Trophoblast cell (in vitro differentiated cells and primary cell): Measurements from ENCODE around the gene PKDREJ.

Experiments
- DNase-seq, 2 donors: peaks; one replicate each; pipeline ENCODE4 v3.0.0-alpha.2; 2016
- H2AFZ ChIP-seq: 2 replicates; pipeline ENCODE4 v1.6.1; 2013; ENCODE audit warnings: low read length, moderate library complexity, mild to moderate bottlenecking; ENCODE audit not compliant: insufficient read depth, poor library complexity
- H2AK5ac ChIP-seq: 2 replicates; pipeline ENCODE4 v1.6.1; 2013; ENCODE audit warnings: mild to moderate bottlenecking, low read length
- H2BK120ac ChIP-seq: 2 replicates; pipeline ENCODE4 v1.6.1; 2013; ENCODE audit warnings: low read length, mild to moderate bottlenecking, moderate library complexity; ENCODE audit not compliant: insufficient read depth, poor library complexity
- H2BK12ac ChIP-seq: 2 replicates; pipeline ENCODE4 v1.6.1; 2013; ENCODE audit warnings: mild to moderate bottlenecking, low read length, moderate library complexity
- H2BK5ac ChIP-seq: 2 replicates; pipeline ENCODE4 v1.6.1; 2013; ENCODE audit warnings: low read length, low read depth, moderate library complexity, mild to moderate bottlenecking; ENCODE audit not compliant: poor library complexity
- H3K14ac ChIP-seq: 2 replicates; pipeline ENCODE4 v1.6.1; 2013; ENCODE audit warnings: mild to moderate bottlenecking, low read length
- H3K18ac ChIP-seq: 2 replicates; pipeline ENCODE4 v1.6.1; 2013; ENCODE audit warnings: mild to moderate bottlenecking, low read length
- H3K23ac ChIP-seq: 2 replicates; pipeline ENCODE4 v1.6.1; 2013; ENCODE audit warnings: low read length
- H3K27ac ChIP-seq: 2 replicates; pipeline ENCODE4 v1.5.1; 2013; ENCODE audit warnings: low read depth, mild to moderate bottlenecking, inconsistent platforms, low read length, moderate library complexity
- H3K27me3 ChIP-seq: 2 replicates; pipeline ENCODE4 v1.6.1; 2013; ENCODE audit warnings: inconsistent platforms, mild to moderate bottlenecking, low read length, moderate library complexity; ENCODE audit not compliant: insufficient read depth
- H3K36me3 ChIP-seq, 2 experiments: 1 replicate in 1 of 2; 2 replicates in 1 of 2; pipeline ENCODE4 v1.6.1; 2013; ENCODE audit warnings: low read length in 2 of 2, mild to moderate bottlenecking in 2 of 2, moderate library complexity in 1 of 2; ENCODE audit not compliant: insufficient read depth in 2 of 2, control insufficient read depth in 1 of 2
- H3K4ac ChIP-seq: 2 replicates; pipeline ENCODE4 v1.6.1; 2013; ENCODE audit warnings: low read depth, mild to moderate bottlenecking, low read length, moderate library complexity
- H3K4me1 ChIP-seq, 2 experiments: 1 replicate in 1 of 2; 2 replicates in 1 of 2; pipeline ENCODE4 v1.6.1; 2013; ENCODE audit warnings: low read length in 2 of 2, mild to moderate bottlenecking in 2 of 2, moderate library complexity in 1 of 2; ENCODE audit not compliant: insufficient read depth in 2 of 2, control insufficient read depth in 1 of 2
- H3K4me2 ChIP-seq: 2 replicates; pipeline ENCODE4 v1.6.1; 2013; ENCODE audit warnings: inconsistent platforms, mild to moderate bottlenecking, low read length, moderate library complexity
- H3K4me3 ChIP-seq: 2 replicates; pipeline ENCODE4 v1.5.1; 2013; ENCODE audit warnings: mild to moderate bottlenecking, low read depth, low read length, inconsistent platforms
- H3K79me1 ChIP-seq: one replicate; pipeline ENCODE4 v1.6.1; 2013; ENCODE audit warnings: low read length
- H3K79me2 ChIP-seq: 2 replicates; pipeline ENCODE4 v1.6.1; 2013; ENCODE audit warnings: low read length, mild to moderate bottlenecking; ENCODE audit not compliant: control insufficient read depth, insufficient read depth, poor library complexity
- H3K9ac ChIP-seq: 2 replicates; pipeline ENCODE4 v1.6.1; 2013; ENCODE audit warnings: mild to moderate bottlenecking, low read length
- H3K9me3 ChIP-seq: 2 replicates; pipeline ENCODE4 v1.6.1; 2013; ENCODE audit warnings: low read depth, mild to moderate bottlenecking, control low read depth, inconsistent platforms, low read length; ENCODE audit not compliant: insufficient read depth
- H4K12ac ChIP-seq: 2 replicates; pipeline ENCODE4 v1.6.1; 2013; ENCODE audit warnings: low read depth, mild to moderate bottlenecking, low read length, moderate library complexity
- H4K8ac ChIP-seq: 2 replicates; pipeline ENCODE4 v1.6.1; 2013; ENCODE audit warnings: low read depth, mild to moderate bottlenecking, low read length, moderate library complexity
- H4K91ac ChIP-seq: one replicate; pipeline ENCODE4 v1.6.1; 2013; ENCODE audit warnings: low read depth, mild to moderate bottlenecking, low read length, moderate library complexity
- WGBS: extraction: QIAGEN DNeasy Blood & Tissue Kit; methylation state at CpG from one replicate; pipeline ENCODE4 v1.1.7; 2013; ENCODE audit warnings: missing lambda C conversion rate; ENCODE audit not compliant: insufficient read length, insufficient coverage; ENCODE audit errors: extremely low coverage; 5-methylcytosine and 5-hydroxymethylcytosine counted together

PKDREJ gene

GRCh38 chr22:46290121-46290842 lies 27.1 kb upstream of the PKDREJ start:
- no peak for DNase-seq
- Histone ChIP-seq H3K18ac (no peak overlapping the region), H3K27ac (no peak overlapping the region), H3K79me1 (no peaks in the 10 kb centered on the region), H3K9me3 (peaks cover 1% of the 10 kb centered on the region), H3K4me3 (no peak overlapping the region), H2BK5ac (no peak overlapping the region), H4K91ac (no peak overlapping the region), H3K23ac (no peak overlapping the region), H3K9ac (no peak overlapping the region), H3K4ac (no peak overlapping the region), H3K79me2 (no peaks in the 10 kb centered on the region), H4K12ac (no peak overlapping the region), H3K4me2 (no peak overlapping the region), H3K4me1 (no peaks in the 10 kb centered on the region), H3K14ac (no peak overlapping the region), H4K8ac (no peak overlapping the region), H2BK120ac (no peak overlapping the region), H2AFZ (no peak overlapping the region), H3K27me3 (no peaks in the 10 kb centered on the region), H3K36me3 (peaks cover 24 to 39% of the 10 kb centered on the region in 2 experiments), H2BK12ac (no peak overlapping the region), H2AK5ac (no peak overlapping the region)
- WGBS: no CpG with 5 or more reads among the region's 17 CpGs

- no peak overlapping the region for H2AFZ ChIP-seq
- no peaks in the 10 kb centered on the region for H3K79me2 ChIP-seq
- H3K4me3 ChIP-seq: no peak overlapping the region
- no peak overlapping the region for H3K4ac ChIP-seq
- no peaks in the 10 kb centered on the region for H3K4me1 ChIP-seq
- no peaks in the 10 kb centered on the region for H3K27me3 ChIP-seq
- no peak overlapping the region for H3K18ac ChIP-seq
- no peak overlapping the region for H3K14ac ChIP-seq
- H3K9me3 ChIP-seq: no peaks in the 10 kb centered on the region
- DNase-seq: no peak
- H4K8ac ChIP-seq: no peak overlapping the region
- H2BK12ac ChIP-seq: no peak overlapping the region
- H3K4me2 ChIP-seq: no peak overlapping the region
- H4K91ac ChIP-seq: no peak overlapping the region
- H3K79me1 ChIP-seq: no peaks in the 10 kb centered on the region
- peaks cover 29 to 45% of the 10 kb centered on the region in 2 experiments for H3K36me3 ChIP-seq
- no peak overlapping the region for H3K23ac ChIP-seq
- no peak overlapping the region for H2AK5ac ChIP-seq
- H4K12ac ChIP-seq: no peak overlapping the region
- no peak overlapping the region for H3K9ac ChIP-seq
- no peak overlapping the region for H3K27ac ChIP-seq
- H2BK5ac ChIP-seq: no peak overlapping the region
- WGBS: no CpG with 5 or more reads among the region's 33 CpGs
- H2BK120ac ChIP-seq: no peak overlapping the region
Measured at GRCh38 chr22:46289244-46289891, 26.2 kb upstream of the PKDREJ start.

- Histone ChIP-seq H2AK5ac (no peak overlapping the region), H3K79me2 (no peaks in the 10 kb centered on the region), H4K12ac (no peak overlapping the region), H2BK5ac (no peak overlapping the region), H3K14ac (no peak overlapping the region), H3K9ac (no peak overlapping the region), H3K4me3 (no peak overlapping the region), H3K79me1 (no peaks in the 10 kb centered on the region), H3K27me3 (no peaks in the 10 kb centered on the region), H3K18ac (no peak overlapping the region), H3K27ac (no peak overlapping the region), H2BK120ac (no peak overlapping the region), H3K4ac (no peak overlapping the region), H4K8ac (no peak overlapping the region), H3K23ac (no peak overlapping the region), H3K36me3 (peaks cover 32 to 50% of the 10 kb centered on the region in 2 experiments), H4K91ac (no peak overlapping the region), H2BK12ac (no peak overlapping the region), H3K4me2 (no peak overlapping the region), H3K9me3 (no peaks in the 10 kb centered on the region), H3K4me1 (no peaks in the 10 kb centered on the region), H2AFZ (no peak overlapping the region)
- DNase-seq: no peak
- no CpG with 5 or more reads among the region's 7 CpGs for WGBS
Measured at GRCh38 chr22:46288846-46289243, 25.7 kb upstream of the PKDREJ start.

- no peak overlapping the region for H4K8ac ChIP-seq
- no peak for DNase-seq
- H4K91ac ChIP-seq: no peak overlapping the region
- H2BK5ac ChIP-seq: no peak overlapping the region
- H3K4me3 ChIP-seq: no peak overlapping the region
- H2BK12ac ChIP-seq: no peak overlapping the region
- H3K4me2 ChIP-seq: no peak overlapping the region
- no peaks in the 10 kb centered on the region for H3K79me2 ChIP-seq
- no peak overlapping the region for H4K12ac ChIP-seq
- WGBS: no CpG with 5 or more reads among the region's 24 CpGs
- no peaks in the 10 kb centered on the region for H3K4me1 ChIP-seq
- no peaks in the 10 kb centered on the region for H3K27me3 ChIP-seq
- H3K4ac ChIP-seq: no peak overlapping the region
- H2AFZ ChIP-seq: no peak overlapping the region
- H3K18ac ChIP-seq: no peak overlapping the region
- no peaks in the 10 kb centered on the region for H3K9me3 ChIP-seq
- H3K23ac ChIP-seq: no peak overlapping the region
- no peak overlapping the region for H2BK120ac ChIP-seq
- no peaks in the 10 kb centered on the region for H3K79me1 ChIP-seq
- H3K36me3 ChIP-seq: peaks cover 32 to 52% of the 10 kb centered on the region in 2 experiments
- no peak overlapping the region for H2AK5ac ChIP-seq
- H3K14ac ChIP-seq: no peak overlapping the region
- no peak overlapping the region for H3K9ac ChIP-seq
- H3K27ac ChIP-seq: no peak overlapping the region
Measured at GRCh38 chr22:46287873-46288751, 25.0 kb upstream of the PKDREJ start.
